ENCODE measurements around the gene FBXW11. TPM values are rescaled to one million over a fixed set of nuclear protein-coding genes. Genes with fewer than 3 reads are reported as not detected.

Gene FBXW11
- total and polyA plus RNA-seq, 10 of the 15 experiments (the other 5 are each of a cell fraction or from before 2014, with no cell fraction given), result 4.3 to 61.5 (median 40.0) TPM

DNA sequence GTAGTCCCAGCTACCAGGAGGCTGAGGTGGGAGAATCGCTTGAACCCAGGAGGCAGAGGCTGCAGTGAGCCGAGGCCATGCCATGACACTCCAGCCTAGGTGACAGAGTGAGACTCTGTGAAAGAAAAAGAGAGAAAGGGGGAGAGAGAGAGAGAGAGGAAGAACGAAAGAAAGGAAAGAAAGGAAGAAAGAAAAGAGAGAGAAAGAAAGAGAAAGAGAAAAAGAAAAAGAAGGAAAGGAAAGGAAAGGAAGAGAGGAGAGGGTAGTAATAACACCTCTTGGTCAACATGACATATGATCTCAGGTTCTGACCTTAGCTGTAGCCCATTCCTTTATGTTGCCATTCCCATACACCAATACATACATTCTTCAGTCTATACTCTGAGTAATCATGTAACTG is 14.1 kb downstream of the FBXW11 start:
- intact Hi-C loops (cut with micrococcal nuclease; ENCODE audit: unreplicated experiment), result no loop called here
- DNase-seq (ENCODE audit: low read depth, low spot score), result no peak
- Histone ChIP-seq H3K27ac (ENCODE audit: control insufficient read depth, insufficient read depth) (no peak overlapping the region), H3K4me2 (ENCODE audit: control insufficient read depth, insufficient read depth) (no peak overlapping the region), H3K4me3 (no peak overlapping the region), H2AFZ (ENCODE audit: control insufficient read depth, low read depth, low read length) (no peak overlapping the region), H4K20me1 (ENCODE audit: control insufficient read depth, insufficient read depth) (no peaks in the 10 kb centered on the region), H3K79me2 (ENCODE audit: control insufficient read depth, insufficient read depth, low read length) (peaks cover 79% of the 10 kb centered on the region), H3K4me1 (ENCODE audit: control insufficient read depth, insufficient read depth, low read length) (peaks cover 21% of the 10 kb centered on the region), H3K27me3 (replicated peaks in 1 of 2; ENCODE audit: control insufficient read depth in 2 of 2, insufficient read depth in 2 of 2, low read length in 1 of 2) (no peaks in the 10 kb centered on the region), H3K9ac (ENCODE audit: control insufficient read depth, insufficient read depth, low read length) (no peak overlapping the region), H3K9me3 (replicated peaks; ENCODE audit: control insufficient read depth, insufficient read depth, low read length) (no peaks in the 10 kb centered on the region; the same call in 2 of the 3 replicates), H3K36me3 (ENCODE audit: control insufficient read depth in 2 of 2, insufficient read depth in 2 of 2, low read length in 1 of 2) (peaks cover 1 to 32% of the 10 kb centered on the region in 2 experiments; a peak in 2 of 4 replicates)
- in situ Hi-C loops (cut with MboI), result no loop called here
- ChIA-PET RAD21 (ENCODE audit: unreplicated experiment) (no interaction called here), SMC1A (ENCODE audit: uncharacterized antibody, unreplicated experiment) (no interaction called here), CTCF (interaction anchor here (0.7 to 1.0 kb wide), 2 partner anchors 11 to 12 kb away, joined by 3 read pairs; no protein-coding TSS in a partner anchor), POLR2A (no interaction called here)
- ATAC-seq, result no peak
- 91% methylated on average over 3 of the region's 3 CpGs for WGBS (ENCODE audit: insufficient coverage, insufficient replicate concordance, low lambda C conversion rate, missing lambda C conversion rate)
- no peak for FAIRE-seq
- no TSS peak for BruUV-seq (replicated peaks)
- TF ChIP-seq RCOR1 (conservative IDR thresholded peaks at IDR 0.05; ENCODE audit: low read depth, low read length) (no peak), CEBPB (IDR thresholded peaks at IDR 0.05; ENCODE audit: borderline replicate concordance in 1 of 2, low read depth in 2 of 2, low read length in 2 of 2) (no peak), RFX5 (IDR thresholded peaks at IDR 0.05; ENCODE audit: low read depth, low read length) (no peak), CHD1 (IDR thresholded peaks at IDR 0.05; ENCODE audit: low read depth, low read length) (no peak), MYC (IDR thresholded peaks at IDR 0.05; ENCODE audit: insufficient read depth, insufficient read length, insufficient replicate concordance, low read length, severe bottlenecking) (no peak), IRF5 (IDR thresholded peaks at IDR 0.05; ENCODE audit: borderline replicate concordance) (no peak), GATAD2B (conservative IDR thresholded peaks at IDR 0.05; ENCODE audit: low read depth) (no peak), KDM1A (IDR thresholded peaks at IDR 0.05; ENCODE audit: borderline replicate concordance) (no peak)
